Superior temporal gyrus (tissue), 1 donor: ENCODE results near the gene TTLL4.
"Not testable (repeated sequence)": the region's sequence is repeated elsewhere in the genome, so short reads cannot be mapped to it uniquely, and the experiment has no call there.

ENCODE experiments used
- DNase-seq: peaks from one replicate; pipeline ENCODE4 v3.0.0-alpha.2; 2016; ENCODE audit errors: extremely low spot score

Gene TTLL4

GRCh38 chr2:218743068-218743467, 32.4 kb downstream of the TTLL4 start:
- DNase-seq = no peak

GRCh38 chr2:218744615-218745014, 34.0 kb downstream of the TTLL4 start:
- no peak for DNase-seq

- peak; percentile 56 for DNase-seq
These were observed 34.5 kb downstream of the TTLL4 start for GRCh38 chr2:218745160-218745558.

GRCh38 chr2:218745559-218746469, 35.2 kb downstream of the TTLL4 start:
- peak; percentile 98 for DNase-seq

- DNase-seq = peak; percentile 58
These were observed 35.8 kb downstream of the TTLL4 start for GRCh38 chr2:218746470-218746795.

GRCh38 chr2:218746960-218747359, 36.3 kb downstream of the TTLL4 start:
- no peak for DNase-seq

- DNase-seq = no peak
These were observed 38.3 kb downstream of the TTLL4 start for GRCh38 chr2:218748741-218749441.

- no peak for DNase-seq
These were observed 43.6 kb downstream of the TTLL4 start for GRCh38 chr2:218754201-218754600.

- no peak for DNase-seq
These were observed 44.1 kb downstream of the TTLL4 start for GRCh38 chr2:218754781-218755180.

GRCh38 chr2:218755198-218755566, 44.5 kb downstream of the TTLL4 start:
- no peak for DNase-seq

- DNase-seq = no peak
These were observed 45.2 kb downstream of the TTLL4 start for GRCh38 chr2:218755567-218756404.

- no peak for DNase-seq
These were observed 46.2 kb downstream of the TTLL4 start for GRCh38 chr2:218756599-218757377.

GRCh38 chr2:218761795-218762194, 51.2 kb downstream of the TTLL4 start:
- no peak for DNase-seq

- DNase-seq = not testable (repeated sequence)
These were observed 62.1 kb downstream of the TTLL4 start for GRCh38 chr2:218772759-218773158.

- no peak for DNase-seq
These were observed 63.2 kb downstream of the TTLL4 start for GRCh38 chr2:218773881-218774280.

- no peak for DNase-seq
These were observed 65.9 kb downstream of the TTLL4 start for GRCh38 chr2:218776488-218776887.

GRCh38 chr2:218777276-218777990, 66.8 kb downstream of the TTLL4 start:
- no peak for DNase-seq

GRCh38 chr2:218780046-218780445, 69.4 kb downstream of the TTLL4 start:
- DNase-seq = no peak

- DNase-seq = peak; percentile 42
These were observed 70.4 kb downstream of the TTLL4 start for GRCh38 chr2:218780851-218781690.
